Cardiac fibroblast (primary cell): ENCODE measurements around the gene CLDN10.
"Not testable (repeated sequence)": the region's sequence is repeated elsewhere in the genome, so short reads cannot be mapped to it uniquely, and the experiment has no call there.

Source experiments
- DNase-seq, 2 donors: peaks; one replicate each; pipeline versions ENCODE4 v3.0.0 to v3.0.0-alpha.2; 2010; ENCODE audit warnings: low read depth in 2 of 2
- H3K4me3 ChIP-seq, 2 donors: replicated peaks in 1 of 2; 1 replicate in 1 of 2; 2 replicates in 1 of 2; pipeline ENCODE4 v1.5.1; 2011; ENCODE audit warnings: low read depth in 2 of 2, low read length in 2 of 2, mild to moderate bottlenecking in 2 of 2, moderate library complexity in 1 of 2
- TF ChIP-seq, protein P1 (sequence below): IDR thresholded peaks from one replicate; pipeline ENCODE4 v1.5.1; 2011; ENCODE audit warnings: low read depth, mild to moderate bottlenecking, low read length, inconsistent platforms

The CLDN10 gene

DNA sequence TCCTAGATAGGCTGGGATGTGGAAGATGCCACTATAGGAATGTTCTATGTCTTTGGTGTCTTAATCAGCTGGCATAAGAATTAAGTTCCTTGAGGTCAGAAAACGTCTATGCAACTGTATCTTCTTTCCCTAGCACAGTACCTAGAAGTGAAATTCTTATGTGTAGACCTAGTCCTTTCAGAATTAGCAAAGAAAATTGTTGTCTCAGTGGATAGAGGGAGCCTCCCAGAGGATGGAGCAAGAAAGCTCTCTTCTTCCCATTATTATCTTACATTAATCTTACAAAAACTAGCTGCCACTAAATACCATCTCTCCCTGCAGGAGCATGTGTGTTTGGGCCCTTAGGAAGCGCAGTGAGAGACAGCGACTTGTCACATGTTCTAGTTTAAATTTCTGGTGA lies 11.6 kb downstream of the CLDN10 start:
- H3K4me3 ChIP-seq: no peak overlapping the region

DNA sequence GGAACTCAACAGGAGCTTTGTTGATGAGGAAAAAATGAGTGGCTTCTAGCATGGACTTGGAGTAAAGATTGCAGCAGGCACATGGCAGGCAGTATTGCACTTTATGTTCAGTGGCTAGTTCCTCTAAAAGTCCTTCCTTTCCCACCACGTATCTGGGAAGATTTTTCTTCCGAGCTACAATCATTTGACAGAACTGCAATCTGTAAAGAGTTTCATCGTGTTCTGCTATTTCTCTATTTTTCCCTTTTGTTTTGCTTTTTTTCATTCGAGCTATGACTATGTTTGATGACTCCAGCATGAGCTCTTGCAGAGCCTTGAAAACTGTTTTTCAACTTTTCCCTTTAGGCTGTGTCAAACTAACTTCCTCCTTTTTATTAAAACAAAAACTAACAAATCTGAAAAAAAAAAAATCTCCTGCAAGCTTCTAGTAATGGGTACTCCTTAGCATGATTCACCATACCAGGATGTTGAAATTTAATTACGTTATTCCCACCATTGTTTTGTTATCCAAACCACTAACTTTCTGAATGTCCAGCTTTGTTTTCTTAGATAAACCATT lies 12.3 kb downstream of the CLDN10 start:
- peak; percentile 82 to 89 for DNase-seq
- TF ChIP-seq, protein P1, sequence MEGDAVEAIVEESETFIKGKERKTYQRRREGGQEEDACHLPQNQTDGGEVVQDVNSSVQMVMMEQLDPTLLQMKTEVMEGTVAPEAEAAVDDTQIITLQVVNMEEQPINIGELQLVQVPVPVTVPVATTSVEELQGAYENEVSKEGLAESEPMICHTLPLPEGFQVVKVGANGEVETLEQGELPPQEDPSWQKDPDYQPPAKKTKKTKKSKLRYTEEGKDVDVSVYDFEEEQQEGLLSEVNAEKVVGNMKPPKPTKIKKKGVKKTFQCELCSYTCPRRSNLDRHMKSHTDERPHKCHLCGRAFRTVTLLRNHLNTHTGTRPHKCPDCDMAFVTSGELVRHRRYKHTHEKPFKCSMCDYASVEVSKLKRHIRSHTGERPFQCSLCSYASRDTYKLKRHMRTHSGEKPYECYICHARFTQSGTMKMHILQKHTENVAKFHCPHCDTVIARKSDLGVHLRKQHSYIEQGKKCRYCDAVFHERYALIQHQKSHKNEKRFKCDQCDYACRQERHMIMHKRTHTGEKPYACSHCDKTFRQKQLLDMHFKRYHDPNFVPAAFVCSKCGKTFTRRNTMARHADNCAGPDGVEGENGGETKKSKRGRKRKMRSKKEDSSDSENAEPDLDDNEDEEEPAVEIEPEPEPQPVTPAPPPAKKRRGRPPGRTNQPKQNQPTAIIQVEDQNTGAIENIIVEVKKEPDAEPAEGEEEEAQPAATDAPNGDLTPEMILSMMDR: no peak
- no peak overlapping the region for H3K4me3 ChIP-seq

More for the DNA sequence above, 11.6 kb downstream of the CLDN10 start:
- TF ChIP-seq, protein P1: peak; percentile 7
- DNase-seq: peak in 1 of 2 donors; percentile 39

DNA sequence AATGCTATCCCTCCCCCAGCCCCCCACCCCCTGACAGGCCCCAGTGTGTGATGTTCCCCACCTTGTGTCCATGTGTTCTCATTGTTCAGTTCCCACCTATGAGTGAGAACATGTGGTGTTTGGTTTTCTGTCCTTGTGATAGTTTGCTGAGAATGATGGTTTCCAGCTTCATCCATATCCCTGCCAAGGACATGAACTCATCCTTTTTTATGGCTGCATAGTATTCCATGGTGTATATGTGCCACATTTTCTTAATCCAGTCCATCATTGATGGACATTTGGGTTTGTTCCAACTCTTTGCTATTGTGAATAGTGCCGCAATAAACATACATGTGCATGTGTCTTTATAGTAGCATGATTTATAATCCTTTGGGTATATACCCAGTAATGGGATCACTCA lies 13.2 kb downstream of the CLDN10 start:
- H3K4me3 ChIP-seq, DNase-seq: not testable (repeated sequence)

DNA sequence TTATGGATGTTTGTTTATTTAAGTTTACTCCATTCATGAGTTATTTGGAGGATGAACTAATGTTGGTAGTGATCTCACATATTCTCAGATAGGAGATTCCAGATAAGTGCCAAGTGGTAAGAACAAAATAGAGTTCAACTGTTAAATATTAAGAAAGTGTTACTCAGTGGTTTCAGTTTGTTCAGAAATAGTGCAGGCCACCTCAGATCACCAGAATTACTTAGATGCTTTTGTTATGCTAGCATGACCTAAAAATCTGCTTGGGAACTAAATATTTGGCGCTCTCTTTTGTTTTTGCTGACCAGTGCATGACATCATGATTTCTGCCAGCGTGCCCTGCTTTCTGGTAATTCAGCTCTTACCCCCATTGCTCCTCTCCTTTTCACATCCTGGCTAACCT lies 15.6 kb downstream of the CLDN10 start:
- DNase-seq: no peak
- TF ChIP-seq, protein P1: no peak
- H3K4me3 ChIP-seq: no peak overlapping the region

DNA sequence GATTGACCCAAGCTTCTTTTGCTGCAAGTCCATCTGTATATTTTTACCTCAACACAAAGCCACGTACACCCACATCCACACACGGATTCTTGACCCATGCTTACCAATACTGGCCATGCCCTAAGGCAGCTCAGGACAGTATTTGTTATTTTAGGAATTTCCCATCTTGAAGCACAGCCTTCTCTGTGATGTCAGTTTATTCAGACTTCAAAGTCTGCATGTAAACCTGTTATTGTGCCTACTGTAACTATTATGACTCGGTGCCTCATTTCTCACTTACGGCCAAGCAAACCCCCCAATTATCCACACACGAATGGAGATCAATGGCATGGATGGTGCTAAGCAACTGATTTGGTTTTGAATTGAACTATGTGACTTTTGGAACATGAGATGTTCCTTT lies 17.5 kb downstream of the CLDN10 start:
- TF ChIP-seq, protein P1: no peak
- no peak for DNase-seq
- H3K4me3 ChIP-seq: no peak overlapping the region

DNA sequence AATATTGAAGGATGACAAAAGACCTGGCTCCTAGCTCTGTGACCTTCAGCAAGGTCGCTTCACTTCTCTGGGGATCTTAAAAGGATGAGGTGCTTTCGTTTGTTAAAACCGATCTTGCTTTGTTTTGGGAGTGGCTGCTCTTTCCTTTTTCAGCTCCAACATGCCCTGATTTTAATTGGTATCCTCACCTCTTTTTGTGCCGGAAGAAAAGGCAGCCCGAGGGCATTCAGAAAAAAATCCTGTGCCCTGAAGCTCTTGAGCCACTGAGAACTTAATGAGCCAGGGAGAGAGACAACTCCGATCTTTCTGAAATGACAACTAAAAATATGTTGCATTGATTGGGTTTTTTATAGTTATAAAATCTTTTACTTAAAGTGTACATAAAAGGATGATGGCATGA lies 19.4 kb downstream of the CLDN10 start:
- no peak overlapping the region for H3K4me3 ChIP-seq
- DNase-seq: no peak
- TF ChIP-seq, protein P1: no peak

DNA sequence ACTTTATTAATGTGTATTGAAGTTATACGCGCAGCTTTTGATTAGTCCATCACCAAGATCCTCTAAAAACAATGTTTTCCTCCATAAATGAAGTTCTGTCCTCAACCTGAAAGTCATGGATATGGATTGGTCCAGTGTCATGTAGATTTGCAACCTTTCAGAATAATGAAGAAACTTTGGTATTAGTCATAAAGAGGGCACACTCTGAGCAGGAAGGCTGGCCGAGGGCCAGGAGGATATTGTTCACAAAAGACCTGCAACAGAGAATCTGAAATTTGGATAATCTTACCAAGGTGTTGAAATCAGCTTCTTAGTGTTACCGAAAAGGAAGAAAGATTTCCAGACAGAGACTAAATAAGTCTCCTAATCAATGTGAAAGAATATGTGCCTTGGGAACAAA lies 20.7 kb downstream of the CLDN10 start:
- peak; percentile 48 to 73 for DNase-seq
- H3K4me3 ChIP-seq: no peak overlapping the region
- TF ChIP-seq, protein P1: no peak
